ENCODE data around the gene ORC3. TPM values are rescaled to one million over a fixed set of nuclear protein-coding genes. Genes with fewer than 3 reads are reported as not detected.

ORC3 gene
- total and polyA plus RNA-seq, 2 of the 4 experiments (the other 2 are of a cell fraction) = 22.3 to 30.6 TPM

DNA sequence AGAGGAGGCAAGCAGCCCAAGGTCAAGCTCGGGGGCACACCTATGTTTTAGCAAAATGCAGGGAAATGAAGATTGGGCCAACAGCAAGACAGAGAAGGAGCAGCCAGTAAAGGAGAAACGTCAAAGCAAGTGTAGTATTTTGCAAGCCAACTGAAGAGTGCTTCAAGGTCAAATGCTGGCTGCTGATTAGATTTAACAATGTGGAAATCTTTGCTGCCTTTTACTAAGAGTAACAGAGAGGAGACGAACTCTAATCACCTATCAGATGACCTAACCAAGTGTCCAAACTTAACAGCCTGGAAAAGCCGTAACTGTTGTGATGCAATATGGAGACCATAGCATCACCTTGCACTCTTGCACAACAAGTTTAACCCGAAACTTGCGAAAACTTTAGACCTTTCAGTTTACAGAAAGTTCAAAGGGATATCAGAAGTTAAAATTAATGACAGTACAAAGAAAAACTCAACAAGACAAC, 81.7 kb downstream of the ORC3 start:
- no peak overlapping the region for H2BK15ac ChIP-seq (ENCODE audit: low read depth, low read length)
- peaks cover 2% of the 10 kb centered on the region; the same call in 1 of the 2 replicates for H3K4me1 ChIP-seq (ENCODE audit: control insufficient read depth, insufficient read depth, low read length)
- H2AK9ac ChIP-seq (replicated peaks; ENCODE audit: low read depth, low read length, poor library complexity) = no peak overlapping the region
- peaks cover 6 to 37% of the 10 kb centered on the region in 2 experiments for H3K79me1 ChIP-seq (ENCODE audit: low read depth in 1 of 2, low read length in 2 of 2)
- no peaks in the 10 kb centered on the region for H4K20me1 ChIP-seq (ENCODE audit: insufficient read depth, low read length)
- H3K27ac ChIP-seq (ENCODE audit: insufficient read depth, low read length) = no peak overlapping the region
- POLR2A ChIA-PET (ENCODE audit: unreplicated experiment) = no interaction called here
- no peak overlapping the region for H3K9ac ChIP-seq (ENCODE audit: low read depth, low read length)
- H3K36me3 ChIP-seq (ENCODE audit: control insufficient read depth, insufficient read depth, low read length) = peaks cover 34% of the 10 kb centered on the region
- H3K14ac ChIP-seq (replicated peaks; ENCODE audit: low read depth, low read length) = no peak overlapping the region
- no peak overlapping the region for H3K23ac ChIP-seq (ENCODE audit: low read depth, low read length)
- CTCF ChIA-PET = no interaction called here
- H3K56ac ChIP-seq (ENCODE audit: extremely low read depth, insufficient read depth, low read length) = no peak overlapping the region
- no peaks in the 10 kb centered on the region for H3K9me1 ChIP-seq (ENCODE audit: insufficient read depth, low read length)
- H3K27me3 ChIP-seq (ENCODE audit: control insufficient read depth, insufficient read depth, low read length) = no peaks in the 10 kb centered on the region
- H3K4me3 ChIP-seq (ENCODE audit: insufficient read depth, low read depth, low read length) = no peak overlapping the region
- H3K4me2 ChIP-seq (ENCODE audit: low read depth, low read length) = no peak overlapping the region
- no peak overlapping the region for H2BK20ac ChIP-seq (ENCODE audit: low read depth, low read length)
- TF ChIP-seq ELK1 (IDR thresholded peaks at IDR 0.05; ENCODE audit: borderline replicate concordance, low read depth, low read length) (no peak), CHD1 (IDR thresholded peaks at IDR 0.05; ENCODE audit: low read depth, low read length) (no peak), CEBPB (IDR thresholded peaks at IDR 0.05; ENCODE audit: low read depth, low read length) (peak; percentile 78), RFX5 (IDR thresholded peaks at IDR 0.05; ENCODE audit: low read depth, low read length) (no peak), FOS (IDR thresholded peaks at IDR 0.05; ENCODE audit: low read depth, low read length) (no peak), MAZ (IDR thresholded peaks at IDR 0.05; ENCODE audit: borderline replicate concordance, low read depth, low read length) (no peak), POLR2A (IDR thresholded peaks at IDR 0.05; ENCODE audit: low read depth, low read length) (no peak), NFE2L2 (IDR thresholded peaks at IDR 0.05; ENCODE audit: low read depth, low read length) (no peak)
- intact Hi-C loops (cut with micrococcal nuclease) (no loop called here), in situ Hi-C loops (cut with MboI; ENCODE audit: low sequenced_read_pairs) (no loop called here), dilution Hi-C loops (cut with HindIII; ENCODE audit: low sequenced_read_pairs, unreplicated experiment) (no loop called here)
- H4K91ac ChIP-seq (ENCODE audit: insufficient read depth, low read depth, low read length) = no peak overlapping the region
- no peak overlapping the region for H3K18ac ChIP-seq (ENCODE audit: low read depth, low read length)
- no peak overlapping the region for H2BK5ac ChIP-seq (ENCODE audit: low read depth, low read length, poor library complexity, severe bottlenecking)
- H2AFZ ChIP-seq (replicated peaks; ENCODE audit: low read length, poor library complexity) = no peak overlapping the region
- no TSS peak for BruUV-seq (replicated peaks)
- no peak overlapping the region for H4K8ac ChIP-seq (ENCODE audit: low read depth in 2 of 2, low read length in 2 of 2)
- WGBS, 2 experiments (ENCODE audit: extremely low coverage in 2 of 2, insufficient read length in 1 of 2) = 100% methylated on average over 1 of the region's 6 CpGs; no CpG with 5 or more reads in 1 of the 2 experiments
- DNase-seq = no peak
- no peak overlapping the region for H2BK120ac ChIP-seq (ENCODE audit: low read depth, low read length)
- no peak overlapping the region for H2AK5ac ChIP-seq (ENCODE audit: low read depth, low read length)
- H4K5ac ChIP-seq (ENCODE audit: low read depth, low read length) = no peak overlapping the region
- ATAC-seq (ENCODE audit: low read depth) = no peak
- H3K9me3 ChIP-seq (ENCODE audit: control insufficient read depth, insufficient read depth, low read length) = no peaks in the 10 kb centered on the region
- no peak overlapping the region for H3K4ac ChIP-seq (ENCODE audit: low read depth, low read length)

All from IMR-90 (cell line).